NCI-H2029 (cell line): ENCODE data around the gene FMN1.

Experiments used
- DNase-seq: peaks from one replicate; lab custom pipeline; 2025; lab: John Stamatoyannopoulos, UW

Gene FMN1

DNA sequence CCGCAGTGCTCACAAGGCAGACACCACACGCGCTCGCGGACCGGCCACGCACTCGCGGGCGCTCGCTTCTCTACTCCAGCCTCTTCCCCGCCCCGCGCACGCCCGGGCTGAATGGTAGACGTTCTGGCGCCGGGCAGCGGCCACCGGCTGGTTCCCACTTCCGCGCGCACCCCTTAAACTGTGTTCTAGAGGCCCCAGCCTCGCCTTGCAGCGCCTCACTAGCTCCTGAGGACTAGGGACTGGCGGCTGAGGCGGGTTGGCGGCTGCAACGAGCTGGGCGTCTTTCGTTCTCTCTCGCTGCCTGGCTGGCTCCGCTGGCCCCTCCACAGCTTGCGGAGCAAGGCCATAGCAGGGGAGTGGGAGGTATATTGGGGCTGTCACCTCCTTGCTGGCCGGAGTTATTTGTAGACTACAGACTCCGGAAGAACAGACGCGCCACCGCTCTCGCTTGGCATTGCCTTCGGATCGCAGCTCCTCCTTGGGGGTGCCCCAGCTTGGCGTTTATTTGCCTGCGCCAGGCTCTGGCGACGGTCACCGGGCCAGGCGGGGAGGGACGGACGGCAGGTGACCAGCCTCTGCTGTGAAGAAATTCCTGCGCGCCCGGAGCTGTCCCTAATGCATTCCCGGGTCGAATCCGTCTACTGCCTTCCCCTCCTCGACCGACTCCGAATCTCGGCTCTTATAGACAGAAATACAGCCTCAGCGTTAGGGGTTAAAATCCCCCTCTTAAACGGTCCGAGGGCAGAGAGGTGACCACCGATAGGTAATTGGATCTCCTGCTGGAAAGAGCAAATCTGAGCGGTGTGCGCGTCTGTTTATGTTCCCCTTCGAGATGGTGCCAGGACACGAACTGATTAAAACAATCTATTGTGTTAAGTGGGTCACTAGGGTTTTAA, 475.4 kb downstream of the FMN1 start:
- DNase-seq, result peak; percentile 2

DNA sequence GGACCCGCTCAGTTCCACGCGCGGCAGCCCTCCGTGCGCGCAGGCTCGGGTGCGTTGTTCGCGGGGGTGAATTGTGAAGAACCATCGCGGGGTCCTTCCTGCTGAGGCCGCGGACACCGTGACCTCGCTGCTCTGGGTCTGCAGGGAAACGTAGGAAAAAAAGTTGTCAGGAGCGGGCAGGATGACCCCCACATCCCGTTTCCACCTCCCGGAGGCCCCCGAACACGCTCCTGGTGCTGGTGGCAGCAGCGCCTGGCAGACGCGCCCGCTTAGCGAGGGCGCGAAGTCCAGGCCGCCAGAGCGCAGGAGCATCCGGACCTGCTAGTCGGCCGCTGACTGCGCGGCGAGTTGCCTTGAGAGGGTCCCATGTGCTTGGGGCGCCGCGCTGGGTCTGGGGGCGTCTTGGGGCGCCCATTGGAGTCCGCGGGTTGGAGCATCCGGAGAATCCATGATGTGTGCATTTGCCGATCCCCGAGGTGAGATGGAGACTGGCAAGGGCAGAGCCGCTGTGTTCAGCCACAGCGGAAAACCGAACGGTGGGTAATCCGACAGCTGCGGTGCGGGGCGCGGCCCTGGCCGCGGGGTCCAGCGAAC, 476.2 kb downstream of the FMN1 start:
- no peak for DNase-seq

GRCh38 chr15:32717426-32718226, 476.9 kb downstream of the FMN1 start, which contains the start of gene GREM1:
GREM1 (plus strand) TSS chr15:32718004; CDS start chr15:32730691, 12,687 bp downstream.
- DNase-seq, result no peak

DNA sequence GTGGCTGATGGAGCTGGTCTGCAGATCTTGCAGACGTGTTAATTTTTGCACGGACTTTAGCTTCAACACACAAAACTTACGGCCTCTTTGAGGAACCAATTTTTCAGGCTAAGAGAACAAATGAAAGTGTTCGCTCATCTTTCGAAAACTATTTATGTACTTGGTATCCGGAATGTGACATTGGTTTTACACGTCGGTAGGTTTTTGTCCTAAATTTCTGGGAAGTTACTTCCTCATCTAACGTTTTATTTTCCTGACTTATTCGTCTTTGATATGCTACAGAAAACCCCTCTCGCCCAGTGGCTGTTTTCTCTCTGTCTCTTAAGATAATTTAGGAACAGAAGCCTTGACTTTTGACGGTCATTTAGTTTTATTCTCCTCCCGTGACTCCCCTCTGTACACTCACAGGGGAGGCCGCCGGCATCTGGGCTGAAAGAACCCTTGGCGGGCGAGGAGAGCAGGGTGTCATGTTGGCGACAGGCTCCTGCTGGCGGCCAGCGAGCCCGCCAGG, 477.5 kb downstream of the FMN1 start:
- DNase-seq, result no peak

DNA sequence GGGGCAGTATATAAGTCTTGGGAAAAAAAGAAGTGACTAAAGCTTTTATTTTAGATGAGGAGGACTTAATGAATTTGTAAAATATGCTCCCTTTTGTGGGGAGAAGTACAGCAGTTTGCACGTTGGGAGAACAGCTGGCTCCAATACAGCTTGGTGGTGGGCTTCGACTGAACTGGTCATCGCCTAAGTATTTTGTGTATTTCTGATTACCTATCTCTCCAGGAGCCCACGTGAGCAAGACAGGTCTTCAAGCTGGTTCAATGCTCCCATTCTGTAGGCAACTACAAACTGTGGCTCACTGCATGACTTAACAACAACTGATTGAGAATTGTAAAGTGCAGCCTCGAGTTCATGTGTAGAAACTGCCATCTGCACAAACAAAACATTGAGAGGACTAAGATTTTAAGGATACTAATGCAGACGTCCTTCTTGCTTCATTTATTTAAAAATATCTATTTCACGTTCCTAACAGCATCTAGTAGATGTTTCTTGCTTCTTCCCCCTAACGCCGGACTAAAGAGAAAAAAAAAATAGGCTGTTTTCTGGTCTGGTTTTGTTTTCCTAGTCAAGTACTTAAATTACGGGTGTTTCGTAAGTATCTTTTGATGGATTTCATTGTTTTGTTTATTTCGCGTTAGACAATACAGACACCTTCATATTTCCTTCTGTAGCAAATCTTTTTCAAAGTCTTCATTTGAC, 478.1 kb downstream of the FMN1 start:
- no peak for DNase-seq
